ENCODE data around the gene TM4SF5.

TM4SF5 gene

GRCh38 chr17:4771519-4772234 lies at the start of gene TM4SF5:
Gene TM4SF5, plus strand, starts transcription at chr17:4771886. Its CDS starts 37 bp downstream, at chr17:4771923.
- Mint-ChIP-seq H3K36me3 (no peaks in the 10 kb centered on the region), H3K27ac (peak within 1 kb of the TSS; percentile 7), H3K4me3 (no peak within 1 kb of the TSS), H3K9me3 (no peaks in the 10 kb centered on the region), H3K4me1 (peaks cover 8% of the 10 kb centered on the region)
- DNase-seq (ENCODE audit: low spot score in 2 of 2) (no peak), ATAC-seq (peak; percentile 69)

GRCh38 chr17:4722678-4723240 lies 48.9 kb upstream of the TM4SF5 start:
- Mint-ChIP-seq H3K27ac (peak overlapping the region; percentile 75), H3K9me3 (no peaks in the 10 kb centered on the region), H3K36me3 (peaks cover 46% of the 10 kb centered on the region), H3K4me3 (no peak overlapping the region), H3K4me1 (peaks cover 66% of the 10 kb centered on the region)
- DNase-seq (ENCODE audit: low spot score in 2 of 2) (no peak), ATAC-seq (peak; percentile 15)

GRCh38 chr17:4724650-4725049 lies 47.0 kb upstream of the TM4SF5 start:
- Mint-ChIP-seq H3K4me3 (no peak overlapping the region), H3K27ac (no peak overlapping the region), H3K4me1 (peaks cover 72% of the 10 kb centered on the region)

GRCh38 chr17:4725646-4726310 lies 45.9 kb upstream of the TM4SF5 start:
- peaks cover 67% of the 10 kb centered on the region for H3K4me1 Mint-ChIP-seq

More at GRCh38 chr17:4724650-4725049, 47.0 kb upstream of the TM4SF5 start:
- DNase-seq (ENCODE audit: low spot score in 2 of 2) (no peak), ATAC-seq (no peak)
- peaks cover 36% of the 10 kb centered on the region for H3K36me3 Mint-ChIP-seq
- no peaks in the 10 kb centered on the region for H3K9me3 Mint-ChIP-seq

GRCh38 chr17:4728124-4728523 lies 43.6 kb upstream of the TM4SF5 start:
- peaks cover 17% of the 10 kb centered on the region for H3K36me3 Mint-ChIP-seq
- no peaks in the 10 kb centered on the region for H3K9me3 Mint-ChIP-seq
- H3K27ac Mint-ChIP-seq: peak overlapping the region; percentile 65
- peak in 1 of 2 donors; percentile 63 for DNase-seq (ENCODE audit: low spot score in 2 of 2)
- peak overlapping the region; percentile 43 for H3K4me3 Mint-ChIP-seq
- H3K4me1 Mint-ChIP-seq: peaks cover 50% of the 10 kb centered on the region
- ATAC-seq: peak; percentile 69

More at GRCh38 chr17:4725646-4726310, 45.9 kb upstream of the TM4SF5 start:
- H3K4me3 Mint-ChIP-seq: no peak overlapping the region
- H3K9me3 Mint-ChIP-seq: no peaks in the 10 kb centered on the region
- DNase-seq (ENCODE audit: low spot score in 2 of 2): no peak
- peak overlapping the region; percentile 63 for H3K27ac Mint-ChIP-seq
- no peak for ATAC-seq
- H3K36me3 Mint-ChIP-seq: peaks cover 24% of the 10 kb centered on the region

GRCh38 chr17:4733073-4733531 lies 38.6 kb upstream of the TM4SF5 start:
- ATAC-seq: no peak
- Mint-ChIP-seq H3K4me1 (peaks cover 32% of the 10 kb centered on the region), H3K4me3 (peak overlapping the region; percentile 92), H3K36me3 (peaks cover 13% of the 10 kb centered on the region), H3K27ac (no peak overlapping the region), H3K9me3 (no peaks in the 10 kb centered on the region)
- no peak for DNase-seq (ENCODE audit: low spot score in 2 of 2)

GRCh38 chr17:4734857-4735475 lies 36.7 kb upstream of the TM4SF5 start:
- no peak overlapping the region for H3K4me3 Mint-ChIP-seq
- H3K4me1 Mint-ChIP-seq: peaks cover 32% of the 10 kb centered on the region
- peaks cover 8% of the 10 kb centered on the region for H3K36me3 Mint-ChIP-seq
- H3K9me3 Mint-ChIP-seq: no peaks in the 10 kb centered on the region
- ATAC-seq: no peak
- DNase-seq (ENCODE audit: low spot score in 2 of 2): no peak
- H3K27ac Mint-ChIP-seq: peak overlapping the region; percentile 44

- no peak overlapping the region for H3K4me3 Mint-ChIP-seq
- no peak overlapping the region for H3K27ac Mint-ChIP-seq
- DNase-seq (ENCODE audit: low spot score in 2 of 2) (no peak), ATAC-seq (no peak)
- H3K9me3 Mint-ChIP-seq: no peaks in the 10 kb centered on the region
- peaks cover 31% of the 10 kb centered on the region for H3K4me1 Mint-ChIP-seq
- peaks cover 7% of the 10 kb centered on the region for H3K36me3 Mint-ChIP-seq
Measured at GRCh38 chr17:4735876-4736651, 35.6 kb upstream of the TM4SF5 start.

- Mint-ChIP-seq H3K9me3 (no peaks in the 10 kb centered on the region), H3K27ac (peak overlapping the region; percentile 40), H3K36me3 (no peaks in the 10 kb centered on the region), H3K4me1 (peaks cover 26% of the 10 kb centered on the region), H3K4me3 (peak overlapping the region; percentile 76)
- no peak for DNase-seq (ENCODE audit: low spot score in 2 of 2)
- no peak for ATAC-seq
Measured at GRCh38 chr17:4738136-4739121, 33.3 kb upstream of the TM4SF5 start.

- Mint-ChIP-seq H3K36me3 (no peaks in the 10 kb centered on the region), H3K4me3 (peak within 1 kb of the TSS; percentile 76), H3K9me3 (no peaks in the 10 kb centered on the region), H3K27ac (peak within 1 kb of the TSS; percentile 40), H3K4me1 (peaks cover 26% of the 10 kb centered on the region)
- DNase-seq (ENCODE audit: low spot score in 2 of 2) (peak; percentile 33 to 70), ATAC-seq (peak; percentile 72)
Measured at GRCh38 chr17:4739122-4740024, 32.3 kb upstream of the TM4SF5 start, which contains the start of the genes CXCL16 and ZMYND15. Gene CXCL16, minus strand, starts transcription at chr17:4739928. Its CDS starts 589 bp downstream, at chr17:4739339. Gene ZMYND15, plus strand, starts transcription at chr17:4739833. Its CDS starts 716 bp downstream, at chr17:4740549.

GRCh38 chr17:4740025-4740351 lies 31.7 kb upstream of the TM4SF5 start:
- peaks cover 26% of the 10 kb centered on the region for H3K4me1 Mint-ChIP-seq
- H3K4me3 Mint-ChIP-seq: peak overlapping the region; percentile 76
- DNase-seq (ENCODE audit: low spot score in 2 of 2): no peak
- H3K27ac Mint-ChIP-seq: peak overlapping the region; percentile 29
- ATAC-seq: no peak
- no peaks in the 10 kb centered on the region for H3K9me3 Mint-ChIP-seq
- H3K36me3 Mint-ChIP-seq: no peaks in the 10 kb centered on the region

GRCh38 chr17:4740584-4740983 lies 31.1 kb upstream of the TM4SF5 start:
- Mint-ChIP-seq H3K9me3 (no peaks in the 10 kb centered on the region), H3K4me1 (peaks cover 26% of the 10 kb centered on the region), H3K4me3 (peak overlapping the region; percentile 76), H3K27ac (peak overlapping the region; percentile 29), H3K36me3 (no peaks in the 10 kb centered on the region)
- ATAC-seq: no peak
- DNase-seq (ENCODE audit: low spot score in 2 of 2): no peak

GRCh38 chr17:4741544-4741943 lies 30.1 kb upstream of the TM4SF5 start:
- no peak overlapping the region for H3K4me3 Mint-ChIP-seq
- H3K9me3 Mint-ChIP-seq: no peaks in the 10 kb centered on the region
- peaks cover 19% of the 10 kb centered on the region for H3K4me1 Mint-ChIP-seq
- no peak overlapping the region for H3K27ac Mint-ChIP-seq
- no peak for ATAC-seq
- DNase-seq (ENCODE audit: low spot score in 2 of 2): no peak
- H3K36me3 Mint-ChIP-seq: no peaks in the 10 kb centered on the region
